ENCODE results near the gene AMD1. TPM values are rescaled to one million over a fixed set of nuclear protein-coding genes. Genes with fewer than 3 reads are reported as not detected.
"Not testable (repeated sequence)": the region's sequence is repeated elsewhere in the genome, so short reads cannot be mapped to it uniquely, and the experiment has no call there.

The AMD1 gene
- total and polyA plus RNA-seq, 2 experiments from 2014 or later, result 127 to 243 TPM

- H3K9me3 Mint-ChIP-seq, result no peaks in the 10 kb centered on the region
- no peaks in the 10 kb centered on the region for H3K4me1 ChIP-seq (ENCODE audit: insufficient read depth)
- no peak overlapping the region for H3K27ac ChIP-seq (ENCODE audit: low read depth)
- H3K27ac Mint-ChIP-seq, result no peak overlapping the region
- H3K4me3 Mint-ChIP-seq, result no peak overlapping the region
- no peaks in the 10 kb centered on the region for H3K9me2 ChIP-seq (ENCODE audit: insufficient read depth)
- H3K4me2 ChIP-seq, result no peak overlapping the region
- H3F3A ChIP-seq (replicated peaks; ENCODE audit: low read depth), result no peaks in the 10 kb centered on the region
- TF ChIP-seq ETS1 (IDR thresholded peaks at IDR 0.05) (no peak), POLR2AphosphoS5 (IDR thresholded peaks at IDR 0.05; ENCODE audit: low read depth) (no peak), ZNF331 (CRISPR knock-in tag; IDR thresholded peaks at IDR 0.05; ENCODE audit: low read depth) (no peak), EZH2phosphoT487 (IDR thresholded peaks at IDR 0.05; ENCODE audit: unreplicated experiment) (no peak)
- no peaks in the 10 kb centered on the region for H3K4me1 Mint-ChIP-seq
- no peaks in the 10 kb centered on the region for H3K79me2 ChIP-seq (replicated peaks; ENCODE audit: insufficient read depth)
- DNase-seq (ENCODE audit: low spot score), result no peak
- ATAC-seq, result no peak
- no peak overlapping the region for H3K4me3 ChIP-seq
- H3K36me3 ChIP-seq (ENCODE audit: insufficient read depth), result no peaks in the 10 kb centered on the region
- no peaks in the 10 kb centered on the region for H3K27me3 ChIP-seq (ENCODE audit: insufficient read depth)
- no peaks in the 10 kb centered on the region for H3K36me3 Mint-ChIP-seq (ENCODE audit: low read depth)
- peaks cover 2% of the 10 kb centered on the region for H3K27me3 Mint-ChIP-seq (ENCODE audit: insufficient read depth, low read depth, poor library complexity)
- no peak overlapping the region for H2AFZ ChIP-seq
- H4K20me1 ChIP-seq (replicated peaks; ENCODE audit: insufficient read depth), result no peaks in the 10 kb centered on the region
Observed at GRCh38 chr6:110833831-110834230, 40.8 kb upstream of the AMD1 start.

GRCh38 chr6:110835751-110836150 lies 38.8 kb upstream of the AMD1 start:
- H4K20me1 ChIP-seq (replicated peaks; ENCODE audit: insufficient read depth); H3F3A ChIP-seq (replicated peaks; ENCODE audit: low read depth); H3K4me1 Mint-ChIP-seq; H3K4me1 ChIP-seq (ENCODE audit: insufficient read depth); ATAC-seq; H3K27me3 ChIP-seq (ENCODE audit: insufficient read depth); H3K27ac Mint-ChIP-seq; H3K36me3 ChIP-seq (ENCODE audit: insufficient read depth); H3K9me3 Mint-ChIP-seq; H3K4me2 ChIP-seq; H3K36me3 Mint-ChIP-seq (ENCODE audit: low read depth); H3K9me2 ChIP-seq (ENCODE audit: insufficient read depth); H2AFZ ChIP-seq; H3K27ac ChIP-seq (ENCODE audit: low read depth); H3K79me2 ChIP-seq (replicated peaks; ENCODE audit: insufficient read depth); DNase-seq (ENCODE audit: low spot score); H3K4me3 Mint-ChIP-seq; H3K27me3 Mint-ChIP-seq (ENCODE audit: insufficient read depth, low read depth, poor library complexity); H3K4me3 ChIP-seq: not testable (repeated sequence)

- Histone ChIP-seq H3K4me2 (no peak overlapping the region), H3F3A (replicated peaks; ENCODE audit: low read depth) (no peaks in the 10 kb centered on the region), H3K79me2 (replicated peaks; ENCODE audit: insufficient read depth) (no peaks in the 10 kb centered on the region), H3K27me3 (ENCODE audit: insufficient read depth) (no peaks in the 10 kb centered on the region), H3K27ac (ENCODE audit: low read depth) (no peak overlapping the region), H4K20me1 (replicated peaks; ENCODE audit: insufficient read depth) (no peaks in the 10 kb centered on the region), H3K4me1 (ENCODE audit: insufficient read depth) (no peaks in the 10 kb centered on the region), H2AFZ (peak overlapping the region; percentile 39), H3K4me3 (no peak overlapping the region), H3K36me3 (ENCODE audit: insufficient read depth) (no peaks in the 10 kb centered on the region), H3K9me2 (ENCODE audit: insufficient read depth) (peaks cover 3% of the 10 kb centered on the region; the same call in 1 of the 2 replicates)
- TF ChIP-seq STAT1 (IDR thresholded peaks at IDR 0.05; ENCODE audit: unreplicated experiment) (no peak), ZNF462 (CRISPR knock-in tag; IDR thresholded peaks at IDR 0.05) (no peak), NANOG (IDR thresholded peaks at IDR 0.05; ENCODE audit: borderline replicate concordance) (no peak)
- ATAC-seq (no peak), DNase-seq (ENCODE audit: low spot score) (no peak)
- no peaks in the 10 kb centered on the region for H3K9me3 Mint-ChIP-seq
- H3K27me3 Mint-ChIP-seq (ENCODE audit: insufficient read depth, low read depth, poor library complexity), result peaks cover 5% of the 10 kb centered on the region
- no peak overlapping the region for H3K27ac Mint-ChIP-seq
- no peaks in the 10 kb centered on the region for H3K36me3 Mint-ChIP-seq (ENCODE audit: low read depth)
- no peaks in the 10 kb centered on the region; the same call in 2 of the 3 replicates for H3K4me1 Mint-ChIP-seq
- no peak overlapping the region for H3K4me3 Mint-ChIP-seq
Observed at GRCh38 chr6:110841266-110841665, 33.3 kb upstream of the AMD1 start.

Data from GM23338 (cell line).